ENCODE data around the gene STEAP3.

DNA sequence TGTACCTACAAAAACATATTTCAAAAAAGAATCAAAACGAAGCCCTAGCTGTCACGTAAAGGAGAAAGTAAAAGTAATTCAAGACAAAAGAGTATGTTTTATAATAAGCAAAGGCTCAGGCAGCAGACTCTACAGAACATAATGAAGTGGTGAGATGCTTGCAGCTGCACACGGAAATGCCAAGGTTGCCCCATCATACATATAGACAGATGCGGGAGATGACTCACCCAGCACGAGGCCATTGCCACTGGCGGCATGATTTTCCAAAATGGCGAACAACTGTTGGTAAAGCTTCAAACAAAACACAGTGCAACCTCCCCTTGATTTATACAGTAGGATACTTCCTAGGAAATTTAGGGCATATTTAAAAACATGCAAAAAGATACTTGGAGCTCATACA lies 39.1 kb upstream of the STEAP3 start:
- TF ChIP-seq, protein P1, sequence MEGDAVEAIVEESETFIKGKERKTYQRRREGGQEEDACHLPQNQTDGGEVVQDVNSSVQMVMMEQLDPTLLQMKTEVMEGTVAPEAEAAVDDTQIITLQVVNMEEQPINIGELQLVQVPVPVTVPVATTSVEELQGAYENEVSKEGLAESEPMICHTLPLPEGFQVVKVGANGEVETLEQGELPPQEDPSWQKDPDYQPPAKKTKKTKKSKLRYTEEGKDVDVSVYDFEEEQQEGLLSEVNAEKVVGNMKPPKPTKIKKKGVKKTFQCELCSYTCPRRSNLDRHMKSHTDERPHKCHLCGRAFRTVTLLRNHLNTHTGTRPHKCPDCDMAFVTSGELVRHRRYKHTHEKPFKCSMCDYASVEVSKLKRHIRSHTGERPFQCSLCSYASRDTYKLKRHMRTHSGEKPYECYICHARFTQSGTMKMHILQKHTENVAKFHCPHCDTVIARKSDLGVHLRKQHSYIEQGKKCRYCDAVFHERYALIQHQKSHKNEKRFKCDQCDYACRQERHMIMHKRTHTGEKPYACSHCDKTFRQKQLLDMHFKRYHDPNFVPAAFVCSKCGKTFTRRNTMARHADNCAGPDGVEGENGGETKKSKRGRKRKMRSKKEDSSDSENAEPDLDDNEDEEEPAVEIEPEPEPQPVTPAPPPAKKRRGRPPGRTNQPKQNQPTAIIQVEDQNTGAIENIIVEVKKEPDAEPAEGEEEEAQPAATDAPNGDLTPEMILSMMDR (IDR thresholded peaks at IDR 0.05), result no peak
- no peak for TF ChIP-seq POLR2A (IDR thresholded peaks at IDR 0.05)

All from body of pancreas (tissue), 4 donors.